ENCODE measurements around the gene PDIA2.
A peak's percentile ranks its signal among the peaks of the same experiment; 100 is the strongest.

The PDIA2 gene

DNA sequence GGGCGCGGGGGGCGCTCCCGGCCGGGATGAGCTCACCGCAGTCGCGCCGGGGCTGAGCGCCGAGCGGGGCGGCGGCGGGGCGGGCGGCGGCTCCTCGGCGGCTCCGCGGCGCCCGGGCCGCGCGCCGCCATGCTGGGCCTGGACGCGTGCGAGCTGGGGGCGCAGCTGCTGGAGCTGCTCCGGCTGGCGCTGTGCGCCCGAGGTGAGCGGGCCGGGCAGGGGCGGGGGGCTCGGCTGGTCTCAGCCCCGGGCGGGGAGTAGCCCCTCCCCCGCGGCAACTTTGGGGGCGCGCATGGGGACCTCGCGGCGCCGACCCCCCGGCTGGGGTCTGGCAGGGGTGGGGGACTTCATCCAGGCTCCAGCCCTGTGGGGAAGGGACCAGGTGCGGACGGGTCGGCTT, 2.4 kb upstream of the PDIA2 start, which contains the start of gene ARHGDIG:
Gene ARHGDIG (plus strand): TSS at position 40 of the 400 bp plus-strand sequence. CDS start 90 bp downstream, at position 130.
- peak within 1 kb of the TSS; percentile 21 for H3K4me3 ChIP-seq (ENCODE audit: low read depth, low read length)
- TF ChIP-seq, protein P1, sequence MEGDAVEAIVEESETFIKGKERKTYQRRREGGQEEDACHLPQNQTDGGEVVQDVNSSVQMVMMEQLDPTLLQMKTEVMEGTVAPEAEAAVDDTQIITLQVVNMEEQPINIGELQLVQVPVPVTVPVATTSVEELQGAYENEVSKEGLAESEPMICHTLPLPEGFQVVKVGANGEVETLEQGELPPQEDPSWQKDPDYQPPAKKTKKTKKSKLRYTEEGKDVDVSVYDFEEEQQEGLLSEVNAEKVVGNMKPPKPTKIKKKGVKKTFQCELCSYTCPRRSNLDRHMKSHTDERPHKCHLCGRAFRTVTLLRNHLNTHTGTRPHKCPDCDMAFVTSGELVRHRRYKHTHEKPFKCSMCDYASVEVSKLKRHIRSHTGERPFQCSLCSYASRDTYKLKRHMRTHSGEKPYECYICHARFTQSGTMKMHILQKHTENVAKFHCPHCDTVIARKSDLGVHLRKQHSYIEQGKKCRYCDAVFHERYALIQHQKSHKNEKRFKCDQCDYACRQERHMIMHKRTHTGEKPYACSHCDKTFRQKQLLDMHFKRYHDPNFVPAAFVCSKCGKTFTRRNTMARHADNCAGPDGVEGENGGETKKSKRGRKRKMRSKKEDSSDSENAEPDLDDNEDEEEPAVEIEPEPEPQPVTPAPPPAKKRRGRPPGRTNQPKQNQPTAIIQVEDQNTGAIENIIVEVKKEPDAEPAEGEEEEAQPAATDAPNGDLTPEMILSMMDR (IDR thresholded peaks at IDR 0.05; ENCODE audit: low read depth, low read length, missing control alignments): no peak
- in situ Hi-C loops (cut with HindIII; ENCODE audit: low sequenced_read_pairs): no loop called here
- no peak for DNase-seq (ENCODE audit: low read depth)

DNA sequence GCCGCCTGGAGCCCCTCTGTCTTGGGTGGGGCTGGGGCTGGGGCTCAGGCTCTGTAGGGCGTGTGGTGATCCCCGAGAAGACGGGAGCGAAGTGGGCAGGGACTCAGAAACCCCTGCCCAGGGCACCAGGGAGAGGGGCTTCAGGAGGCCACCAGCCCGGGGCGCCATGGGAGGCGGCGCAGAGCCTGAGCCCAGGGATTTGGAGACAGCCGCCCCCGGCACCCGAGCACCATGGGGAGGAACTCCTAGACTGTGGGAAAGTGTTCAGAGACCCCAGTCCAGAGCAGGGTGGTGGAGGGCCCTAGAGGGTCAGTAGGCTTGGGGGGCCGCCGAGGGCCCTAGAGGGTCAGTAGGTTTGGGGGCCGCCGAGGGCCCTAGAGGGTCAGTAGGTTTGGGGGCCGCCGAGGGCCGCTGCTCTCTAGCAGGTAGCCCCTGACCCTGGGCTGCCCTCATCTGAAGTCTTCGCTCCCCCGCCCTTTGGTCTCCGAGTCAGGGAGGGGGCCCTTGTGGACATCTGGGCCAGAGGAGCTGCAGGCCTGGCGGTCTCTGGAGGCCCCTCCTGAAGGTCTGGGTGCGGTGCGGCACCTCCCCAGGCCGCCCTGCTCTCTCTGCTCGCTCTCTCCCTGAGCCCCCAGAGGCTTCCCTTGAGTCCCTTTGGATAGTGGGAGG, 1.8 kb upstream of the PDIA2 start:
- no peak for DNase-seq (ENCODE audit: low read depth)
- peak overlapping the region; percentile 21 for H3K4me3 ChIP-seq (ENCODE audit: low read depth, low read length)

DNA sequence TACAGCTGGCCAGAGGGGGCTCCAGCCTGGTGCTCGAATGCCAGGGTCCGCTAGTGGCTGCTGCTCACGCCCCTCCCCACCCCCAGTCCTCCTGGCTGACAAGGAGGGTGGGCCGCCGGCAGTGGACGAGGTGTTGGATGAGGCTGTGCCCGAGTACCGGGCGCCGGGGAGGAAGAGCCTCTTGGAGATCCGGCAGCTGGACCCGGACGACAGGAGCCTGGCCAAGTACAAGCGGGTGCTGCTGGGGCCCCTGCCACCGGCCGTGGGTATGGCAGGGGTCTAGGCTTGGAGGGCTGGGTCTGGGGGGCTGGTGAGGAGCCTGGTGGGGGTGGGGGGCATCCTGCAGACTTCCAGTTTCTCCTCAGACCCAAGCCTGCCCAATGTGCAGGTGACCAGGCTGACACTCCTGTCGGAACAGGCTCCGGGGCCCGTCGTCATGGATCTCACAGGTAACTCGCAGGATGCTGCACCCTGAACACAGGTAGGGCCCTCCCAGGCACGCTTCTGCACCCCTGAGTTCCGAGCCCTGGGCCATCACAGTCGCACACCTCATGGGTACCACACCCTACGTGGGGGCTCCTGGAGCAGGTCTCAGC, 1.2 kb upstream of the PDIA2 start:
- in situ Hi-C loops (cut with HindIII; ENCODE audit: low sequenced_read_pairs): no loop called here
- no peak overlapping the region for H3K4me3 ChIP-seq (ENCODE audit: low read depth, low read length)
- TF ChIP-seq, protein P1 (IDR thresholded peaks at IDR 0.05; ENCODE audit: low read depth, low read length, missing control alignments): no peak
- DNase-seq (ENCODE audit: low read depth): no peak

More for the DNA sequence above, 1.8 kb upstream of the PDIA2 start:
- in situ Hi-C loops (cut with HindIII; ENCODE audit: low sequenced_read_pairs): no loop called here
- TF ChIP-seq, protein P1 (IDR thresholded peaks at IDR 0.05; ENCODE audit: low read depth, low read length, missing control alignments): no peak

DNA sequence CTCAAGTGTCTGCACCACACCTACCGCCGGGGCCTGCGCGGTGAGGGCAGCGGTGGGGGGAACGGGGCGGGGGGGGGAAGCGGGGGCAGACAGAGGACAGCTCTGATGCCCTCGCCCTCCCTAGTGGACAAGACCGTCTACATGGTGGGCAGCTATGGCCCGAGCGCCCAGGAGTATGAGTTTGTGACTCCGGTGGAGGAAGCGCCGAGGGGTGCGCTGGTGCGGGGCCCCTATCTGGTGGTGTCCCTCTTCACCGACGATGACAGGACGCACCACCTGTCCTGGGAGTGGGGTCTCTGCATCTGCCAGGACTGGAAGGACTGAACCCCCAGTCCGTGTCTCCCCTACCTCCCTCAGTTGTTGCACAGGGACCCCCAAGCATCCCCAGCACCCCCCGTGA, 473 bp upstream of the PDIA2 start:
- no peak for DNase-seq (ENCODE audit: low read depth)
- in situ Hi-C loops (cut with HindIII; ENCODE audit: low sequenced_read_pairs): no loop called here
- no peak overlapping the region for H3K4me3 ChIP-seq (ENCODE audit: low read depth, low read length)
- TF ChIP-seq, protein P1 (IDR thresholded peaks at IDR 0.05; ENCODE audit: low read depth, low read length, missing control alignments): no peak

DNA sequence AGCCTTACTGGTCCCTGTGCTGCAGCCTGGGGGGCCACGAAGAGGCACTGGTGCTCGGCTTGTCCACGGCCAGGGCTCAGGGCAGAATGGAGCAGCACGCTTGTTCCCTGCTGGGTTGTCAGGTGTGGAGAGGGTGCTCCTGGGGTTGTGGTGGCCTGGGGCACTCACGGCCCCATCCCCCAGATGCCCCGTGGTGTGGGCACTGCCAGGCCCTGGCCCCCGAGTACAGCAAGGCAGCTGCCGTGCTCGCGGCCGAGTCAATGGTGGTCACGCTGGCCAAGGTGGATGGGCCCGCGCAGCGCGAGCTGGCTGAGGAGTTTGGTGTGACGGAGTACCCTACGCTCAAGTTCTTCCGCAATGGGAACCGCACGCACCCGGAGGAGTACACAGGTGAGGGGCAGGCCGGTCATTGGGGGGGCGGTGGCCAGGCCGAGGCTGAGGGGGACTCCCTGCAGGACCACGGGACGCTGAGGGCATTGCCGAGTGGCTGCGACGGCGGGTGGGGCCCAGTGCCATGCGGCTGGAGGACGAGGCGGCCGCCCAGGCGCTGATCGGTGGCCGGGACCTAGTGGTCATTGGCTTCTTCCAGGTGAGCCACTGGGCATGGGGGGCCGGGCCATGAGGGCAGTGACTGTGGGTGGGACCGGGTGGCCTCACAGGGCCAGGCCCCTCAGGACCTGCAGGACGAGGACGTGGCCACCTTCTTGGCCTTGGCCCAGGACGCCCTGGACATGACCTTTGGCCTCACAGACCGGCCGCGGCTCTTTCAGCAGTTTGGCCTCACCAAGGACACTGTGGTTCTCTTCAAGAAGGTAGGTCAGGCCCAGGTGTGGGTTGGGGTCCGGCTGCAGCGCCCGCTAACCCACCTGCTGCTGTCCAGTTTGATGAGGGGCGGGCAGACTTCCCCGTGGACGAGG, 1.5 kb downstream of the PDIA2 start:
- DNase-seq (ENCODE audit: low read depth): no peak

More for the DNA sequence above, 1.5 kb downstream of the PDIA2 start:
- no peak overlapping the region for H3K4me3 ChIP-seq (ENCODE audit: low read depth, low read length)
- in situ Hi-C loops (cut with HindIII; ENCODE audit: low sequenced_read_pairs): loop anchor here (5.0 kb wide), 1 partner anchor 37 kb away; no protein-coding TSS in a partner anchor
- TF ChIP-seq, protein P1 (IDR thresholded peaks at IDR 0.05; ENCODE audit: low read depth, low read length, missing control alignments): no peak
